Measurements from ENCODE around the gene ITGAD. TPM values are rescaled to one million over a fixed set of nuclear protein-coding genes. Genes with fewer than 3 reads are reported as not detected.

Gene ITGAD
- total and polyA plus RNA-seq, 2 donors (not counting 3 experiments of a cell fraction or from before 2014, with no cell fraction given), result not detected

GRCh38 chr16:31465788-31466370 is 72.7 kb downstream of the ITGAD start:
- Histone ChIP-seq H3K9ac (replicated peaks; ENCODE audit: extremely low read depth, insufficient read depth, low read length) (no peak overlapping the region), H4K20me1 (replicated peaks; ENCODE audit: control insufficient read depth, extremely low read depth, insufficient read depth, low read length) (no peaks in the 10 kb centered on the region), H3K4me1 (ENCODE audit: control insufficient read depth, extremely low read depth, insufficient read depth, low read length) (peaks cover under 1% of the 10 kb centered on the region), H3K4me3 (replicated peaks in 1 of 3; ENCODE audit: insufficient read depth in 1 of 3, low read depth in 1 of 3, low read length in 3 of 3) (no peak overlapping the region), H2AFZ (ENCODE audit: low read depth, low read length) (no peak overlapping the region), H3K4me2 (ENCODE audit: insufficient read depth, low read length) (no peak overlapping the region), H3K79me2 (ENCODE audit: control insufficient read depth, insufficient read depth, low read length) (peaks cover 4% of the 10 kb centered on the region), H3K9me1 (replicated peaks; ENCODE audit: control insufficient read depth, extremely low read depth, insufficient read depth, low read length) (no peaks in the 10 kb centered on the region), H3K36me3 (ENCODE audit: control insufficient read depth in 2 of 2, extremely low read depth in 1 of 2, insufficient read depth in 2 of 2, low read length in 2 of 2) (peaks cover 6 to 27% of the 10 kb centered on the region in 2 experiments), H3K27ac (ENCODE audit: insufficient read depth, low read depth, low read length) (no peak overlapping the region), H3K9me3 (replicated peaks; ENCODE audit: control insufficient read depth, insufficient read depth, low read length) (no peaks in the 10 kb centered on the region), H3K27me3 (ENCODE audit: control insufficient read depth in 2 of 2, insufficient read depth in 2 of 2, low read length in 2 of 2) (no peaks in the 10 kb centered on the region)
- ChIA-PET POLR2A (no interaction called here), CTCF (no interaction called here)
- intact Hi-C loops (cut with micrococcal nuclease) (no loop called here), dilution Hi-C loops (cut with MboI; ENCODE audit: extremely low pct_ligation_motif_present, low sequenced_read_pairs) (no loop called here)
- TF ChIP-seq MYC (IDR thresholded peaks at IDR 0.05; ENCODE audit: low read depth, low read length) (no peak), MAX (IDR thresholded peaks at IDR 0.05; ENCODE audit: insufficient read depth, insufficient read length) (no peak), GATA2 (IDR thresholded peaks at IDR 0.05; ENCODE audit: insufficient read depth, insufficient read length, low read depth, low read length) (no peak), JUN (IDR thresholded peaks at IDR 0.05; ENCODE audit: borderline replicate concordance, insufficient read depth, insufficient read length, low read depth) (no peak), CTCF (IDR thresholded peaks at IDR 0.05; ENCODE audit: extremely low read depth in 1 of 2, insufficient read depth in 1 of 2, low read depth in 1 of 2, low read length in 2 of 2) (no peak), POLR2AphosphoS5 (IDR thresholded peaks at IDR 0.05; ENCODE audit: insufficient read depth, low read depth, low read length) (no peak), FOS (IDR thresholded peaks at IDR 0.05; ENCODE audit: borderline replicate concordance, insufficient read depth, low read length) (no peak)
- no peak for DNase-seq (ENCODE audit: low read depth, low spot score)
- no TSS peak for BruUV-seq (replicated peaks)
- no peak for FAIRE-seq

All from endothelial cell of umbilical vein (primary cell).